ENCODE results near the gene ANKRD44. TPM values are rescaled to one million over a fixed set of nuclear protein-coding genes. Genes with fewer than 3 reads are reported as not detected.
"Not testable (repeated sequence)": the region's sequence is repeated elsewhere in the genome, so short reads cannot be mapped to it uniquely, and the experiment has no call there.

ANKRD44 gene
- polyA plus RNA-seq (2013, experiment 1 of 2; ENCODE audit: insufficient read length), result 7.1 TPM
- polyA plus RNA-seq (2013, experiment 2 of 2; ENCODE audit: insufficient read length), result 6.8 TPM

- peak; percentile 88 for DNase-seq
Measured at GRCh38 chr2:197310271-197310985, at the start of gene ANKRD44. Gene ANKRD44 (minus strand): TSS chr2:197310780. CDS start chr2:197310604, 176 bp downstream.

GRCh38 chr2:197359859-197360258, 49.3 kb upstream of the ANKRD44 start:
- DNase-seq, result no peak

- DNase-seq, result peak; percentile 34
Measured at GRCh38 chr2:197358931-197359330, 48.4 kb upstream of the ANKRD44 start.

GRCh38 chr2:197357986-197358385, 47.4 kb upstream of the ANKRD44 start:
- DNase-seq, result no peak

- DNase-seq, result no peak
Measured at GRCh38 chr2:197356136-197356535, 45.6 kb upstream of the ANKRD44 start.

GRCh38 chr2:197354169-197354558, 43.6 kb upstream of the ANKRD44 start:
- DNase-seq, result no peak

GRCh38 chr2:197353393-197354168, 43.0 kb upstream of the ANKRD44 start:
- no peak for DNase-seq

- DNase-seq, result no peak
Measured at GRCh38 chr2:197349699-197350098, 39.1 kb upstream of the ANKRD44 start.

GRCh38 chr2:197348721-197349360, 38.3 kb upstream of the ANKRD44 start:
- DNase-seq, result no peak

- DNase-seq, result peak; percentile 22
Measured at GRCh38 chr2:197345846-197346370, 35.3 kb upstream of the ANKRD44 start.

GRCh38 chr2:197343968-197344367, 33.4 kb upstream of the ANKRD44 start:
- not testable (repeated sequence) for DNase-seq

GRCh38 chr2:197340591-197340990, 30.0 kb upstream of the ANKRD44 start:
- no peak for DNase-seq

- DNase-seq, result no peak
Measured at GRCh38 chr2:197339496-197340220, 29.1 kb upstream of the ANKRD44 start.

GRCh38 chr2:197339016-197339415, 28.4 kb upstream of the ANKRD44 start:
- no peak for DNase-seq

GRCh38 chr2:197332641-197333040, 22.1 kb upstream of the ANKRD44 start:
- peak; percentile 58 for DNase-seq

- no peak for DNase-seq
Measured at GRCh38 chr2:197328461-197328860, 17.9 kb upstream of the ANKRD44 start.

GRCh38 chr2:197327472-197328098, 17.0 kb upstream of the ANKRD44 start:
- DNase-seq, result no peak

- DNase-seq, result no peak
Measured at GRCh38 chr2:197327073-197327471, 16.5 kb upstream of the ANKRD44 start.

- DNase-seq, result no peak
Measured at GRCh38 chr2:197324801-197325200, 14.2 kb upstream of the ANKRD44 start.

- DNase-seq, result no peak
Measured at GRCh38 chr2:197322724-197323720, 12.4 kb upstream of the ANKRD44 start.

Measured in fibroblast of skin of back (primary cell).